NCI-H1930 (cell line): ENCODE data around the gene RNF167.
A peak's percentile ranks its signal among the peaks of the same experiment; 100 is the strongest.

Experiments
- DNase-seq, 2 experiments: peaks; one replicate each; lab custom pipeline; 2025; lab: John Stamatoyannopoulos, UW

RNF167 gene

DNA sequence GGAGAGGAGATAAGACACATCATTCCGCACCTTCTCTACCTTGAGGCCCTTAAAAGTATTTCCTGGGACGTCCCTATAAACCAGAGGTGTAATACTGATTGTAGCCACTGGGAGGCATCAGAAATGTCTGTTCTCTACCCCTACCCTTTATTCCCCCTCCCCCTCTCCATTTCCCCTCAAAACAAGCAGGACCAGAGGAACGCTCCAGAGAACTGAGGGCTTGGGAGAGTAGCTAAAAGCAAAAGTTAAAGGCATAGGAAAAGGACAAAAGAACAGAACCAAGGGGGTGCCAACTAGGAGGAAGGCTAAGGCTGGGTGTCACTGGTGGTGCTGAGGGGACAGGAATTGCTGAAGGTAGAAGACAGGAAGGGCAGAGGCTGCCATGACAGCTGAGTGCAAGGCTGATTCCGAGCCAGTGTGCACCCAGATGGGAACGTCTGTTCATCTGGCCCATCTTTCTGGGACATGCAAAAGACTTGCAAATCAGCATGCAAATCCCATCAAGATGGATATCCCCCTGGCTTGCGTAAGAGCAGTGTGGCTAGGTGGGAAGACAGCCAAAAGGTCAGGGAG, 40.7 kb downstream of the RNF167 start:
- DNase-seq = peak in 1 of 2 experiments; percentile 33

DNA sequence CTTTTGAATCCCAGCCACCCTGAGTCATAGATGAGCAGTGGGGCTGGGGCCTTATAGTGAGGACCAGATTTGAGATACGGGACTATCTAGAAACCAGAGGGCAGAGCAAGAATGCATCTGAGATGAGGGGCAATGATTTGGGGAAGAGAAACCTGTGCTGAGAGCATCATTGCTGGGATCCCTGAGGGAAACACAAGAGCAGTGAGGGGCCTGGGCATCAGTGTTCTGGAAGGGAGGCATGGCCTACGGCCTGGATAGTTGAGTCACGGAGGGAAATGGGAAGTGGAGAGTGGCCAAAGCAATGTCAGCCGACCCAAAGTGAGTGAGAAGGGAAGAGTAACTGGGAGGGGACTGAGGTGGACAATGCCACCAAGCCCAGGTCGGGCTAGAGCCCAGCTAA, 42.2 kb downstream of the RNF167 start:
- DNase-seq = no peak

DNA sequence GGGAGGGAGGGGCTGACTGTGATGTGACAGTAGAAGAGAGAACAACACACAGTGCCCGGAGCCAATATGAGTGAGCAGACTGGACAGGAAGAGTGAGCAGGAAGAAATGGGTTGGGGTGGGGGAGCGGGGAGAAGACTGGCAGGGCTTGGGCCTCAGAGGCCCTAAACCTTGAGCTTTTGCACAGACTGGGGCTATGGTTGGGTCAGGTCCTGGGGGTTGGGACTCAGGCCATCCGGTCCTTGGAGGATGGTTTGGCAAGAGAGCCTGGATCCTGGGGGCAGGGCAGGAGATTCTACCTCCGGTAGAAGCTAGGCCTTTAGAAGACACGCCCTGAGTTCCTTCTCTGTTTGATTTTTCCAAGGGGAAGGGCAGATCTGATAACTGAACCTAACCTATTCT, 46.3 kb downstream of the RNF167 start:
- DNase-seq = no peak

DNA sequence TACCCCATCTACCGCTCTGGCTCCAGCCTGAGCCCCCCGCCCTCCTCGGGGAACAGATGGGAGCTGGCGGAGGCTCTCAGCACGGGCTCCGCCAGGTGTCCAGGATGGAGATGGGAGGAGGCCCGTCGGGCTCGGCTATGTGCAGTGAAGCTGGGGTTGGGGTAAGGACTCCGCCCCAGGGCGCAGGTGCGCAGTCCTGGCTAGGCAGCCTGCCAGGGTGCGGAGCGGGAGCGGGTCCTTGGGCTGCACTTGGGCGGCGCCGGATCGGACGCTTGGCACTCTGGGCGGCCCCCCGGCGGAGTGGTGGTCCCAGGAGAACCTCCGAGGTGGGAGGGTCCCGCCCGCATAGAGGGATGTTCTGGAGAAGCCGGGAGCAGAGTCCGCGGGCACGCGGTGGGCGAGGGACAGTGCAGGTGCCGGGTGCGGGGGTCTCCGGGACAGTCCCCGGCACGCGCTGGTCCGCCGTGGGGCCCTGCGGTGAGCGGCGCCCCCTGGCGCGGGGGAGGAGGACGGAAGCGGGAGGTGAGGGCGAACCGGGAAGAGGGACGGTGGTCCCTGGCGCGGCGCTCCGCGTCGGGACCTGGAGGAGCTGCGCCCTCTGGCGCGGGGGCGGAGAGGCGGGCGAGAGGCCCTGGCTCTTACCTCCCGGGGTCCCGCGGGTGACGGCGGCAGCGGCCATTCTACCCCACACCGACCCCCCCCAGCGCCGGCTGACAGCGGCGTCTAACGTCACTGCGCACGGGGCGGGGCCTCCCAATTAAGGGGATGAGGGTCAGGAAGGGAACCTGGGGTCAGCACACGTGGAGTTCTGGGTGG, 47.1 kb downstream of the RNF167 start, which contains the start of gene CAMTA2:
Gene CAMTA2 (minus strand): TSS at position 725 of the 816 bp plus-strand sequence. CDS start 1,453 bp downstream, outside the sequence.
- DNase-seq = peak; percentile 88 to 93

- no peak for DNase-seq
Observed at GRCh38 chr17:4987767-4988567, 47.9 kb downstream of the RNF167 start.

DNA sequence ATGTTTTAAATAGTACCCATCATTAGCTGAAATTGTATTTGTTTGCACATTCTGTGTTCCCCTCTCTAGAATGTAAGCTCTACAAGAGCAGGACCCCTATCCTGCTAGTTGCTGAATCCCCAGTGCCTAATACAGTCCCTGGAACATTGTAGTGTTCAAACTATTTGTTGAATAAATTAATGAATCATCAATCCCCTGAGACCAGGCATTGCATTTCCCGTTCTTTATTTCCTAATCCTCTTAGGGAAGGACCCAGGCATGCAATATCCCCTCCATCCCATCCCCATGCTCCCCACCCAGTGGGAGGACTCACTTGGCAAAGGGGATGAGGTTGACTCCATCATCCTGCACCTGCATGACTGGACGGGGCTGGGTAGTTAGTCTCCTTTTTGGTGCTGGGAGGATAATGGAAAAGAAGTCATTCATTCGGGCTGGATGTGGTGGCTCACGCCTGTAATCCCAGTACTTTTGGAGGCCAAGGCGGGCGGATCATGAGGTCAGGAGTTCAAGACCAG, 54.1 kb downstream of the RNF167 start:
- DNase-seq = no peak
